NCI-H1930 (cell line): ENCODE measurements around the gene LCLAT1.

Experiments
- DNase-seq, 2 experiments: peaks; one replicate each; lab custom pipeline; 2025; lab: John Stamatoyannopoulos, UW

LCLAT1 gene

GRCh38 chr2:30643674-30644073 lies 196.6 kb downstream of the LCLAT1 start:
- peak; percentile 77 to 87 for DNase-seq

- no peak for DNase-seq
Observed at GRCh38 chr2:30645081-30645744, 198.2 kb downstream of the LCLAT1 start.

- DNase-seq = no peak
Observed at GRCh38 chr2:30645745-30646119, 198.7 kb downstream of the LCLAT1 start.

- no peak for DNase-seq
Observed at GRCh38 chr2:30647752-30648457, 200.9 kb downstream of the LCLAT1 start.

- DNase-seq = no peak
Observed at GRCh38 chr2:30649278-30649677, 202.2 kb downstream of the LCLAT1 start.

- no peak for DNase-seq
Observed at GRCh38 chr2:30649828-30650227, 202.8 kb downstream of the LCLAT1 start.

- DNase-seq = no peak
Observed at GRCh38 chr2:30652271-30652915, 205.3 kb downstream of the LCLAT1 start.

GRCh38 chr2:30653847-30654246 lies 206.8 kb downstream of the LCLAT1 start:
- no peak for DNase-seq

GRCh38 chr2:30654404-30654803 lies 207.4 kb downstream of the LCLAT1 start:
- no peak for DNase-seq

GRCh38 chr2:30655211-30655610 lies 208.2 kb downstream of the LCLAT1 start:
- no peak for DNase-seq

GRCh38 chr2:30655660-30656059 lies 208.6 kb downstream of the LCLAT1 start:
- no peak for DNase-seq

GRCh38 chr2:30656079-30656478 lies 209.0 kb downstream of the LCLAT1 start:
- DNase-seq = no peak

- DNase-seq = no peak
Observed at GRCh38 chr2:30661173-30662107, 214.4 kb downstream of the LCLAT1 start.

- no peak for DNase-seq
Observed at GRCh38 chr2:30662268-30663131, 215.5 kb downstream of the LCLAT1 start.

GRCh38 chr2:30663321-30663720 lies 216.3 kb downstream of the LCLAT1 start:
- no peak for DNase-seq

GRCh38 chr2:30663806-30664205 lies 216.8 kb downstream of the LCLAT1 start:
- no peak for DNase-seq

- no peak for DNase-seq
Observed at GRCh38 chr2:30664761-30665358, 217.8 kb downstream of the LCLAT1 start.

- no peak for DNase-seq
Observed at GRCh38 chr2:30665761-30666265, 218.8 kb downstream of the LCLAT1 start.

- no peak for DNase-seq
Observed at GRCh38 chr2:30666266-30666874, 219.3 kb downstream of the LCLAT1 start.

- DNase-seq = no peak
Observed at GRCh38 chr2:30670453-30670852, 223.4 kb downstream of the LCLAT1 start.
